GM18507 (cell line): ENCODE results near the gene FANCE.

Experiments
- DNase-seq: peaks from one replicate; pipeline ENCODE4 v3.0.0; 2011; ENCODE audit warnings: low read depth; ENCODE audit not compliant: insufficient read length; ENCODE audit errors: extremely low spot score
- FAIRE-seq: peaks from 2 replicates; lab custom pipeline; 2011; peaks lifted over from hg19 to GRCh38; lab: Jason Lieb, UNC

The FANCE gene

GRCh38 chr6:35477551-35478179 is 25.5 kb downstream of the FANCE start:
- FAIRE-seq (no peak), DNase-seq (no peak)

- no peak for DNase-seq
- FAIRE-seq, result no peak
Measured at GRCh38 chr6:35478259-35478658, 26.1 kb downstream of the FANCE start.

- FAIRE-seq, result no peak
Measured at GRCh38 chr6:35480176-35480575, 28.0 kb downstream of the FANCE start.

GRCh38 chr6:35481226-35481625 is 29.1 kb downstream of the FANCE start:
- DNase-seq, result no peak
- no peak for FAIRE-seq

More at GRCh38 chr6:35480176-35480575, 28.0 kb downstream of the FANCE start:
- no peak for DNase-seq

GRCh38 chr6:35483062-35483461 is 30.9 kb downstream of the FANCE start:
- FAIRE-seq (no peak), DNase-seq (no peak)

- no peak for DNase-seq
- no peak for FAIRE-seq
Measured at GRCh38 chr6:35483490-35483889, 31.4 kb downstream of the FANCE start.

GRCh38 chr6:35483893-35484645 is 31.9 kb downstream of the FANCE start:
- DNase-seq (no peak), FAIRE-seq (no peak)

GRCh38 chr6:35484921-35485392 is 32.8 kb downstream of the FANCE start:
- FAIRE-seq, result no peak
- no peak for DNase-seq

GRCh38 chr6:35485402-35485877 is 33.3 kb downstream of the FANCE start:
- FAIRE-seq (no peak), DNase-seq (no peak)

GRCh38 chr6:35486005-35486925 is 34.1 kb downstream of the FANCE start:
- DNase-seq (no peak), FAIRE-seq (no peak)

- DNase-seq, result no peak
- no peak for FAIRE-seq
Measured at GRCh38 chr6:35487658-35488516, 35.7 kb downstream of the FANCE start.

GRCh38 chr6:35488517-35488862 is 36.4 kb downstream of the FANCE start:
- no peak for FAIRE-seq
- DNase-seq, result no peak

GRCh38 chr6:35489066-35489465 is 36.9 kb downstream of the FANCE start:
- no peak for DNase-seq
- FAIRE-seq, result no peak

- FAIRE-seq (no peak), DNase-seq (no peak)
Measured at GRCh38 chr6:35489995-35490791, 38.1 kb downstream of the FANCE start.

GRCh38 chr6:35490821-35491557 is 38.9 kb downstream of the FANCE start:
- no peak for FAIRE-seq
- DNase-seq, result no peak

- DNase-seq (no peak), FAIRE-seq (no peak)
Measured at GRCh38 chr6:35491558-35492257, 39.6 kb downstream of the FANCE start.

- FAIRE-seq (no peak), DNase-seq (no peak)
Measured at GRCh38 chr6:35492258-35492973, 40.3 kb downstream of the FANCE start.
